GM18517 (cell line): Measurements from ENCODE around the gene SYNPO2.

Source experiments
- ATAC-seq: cut with Tn5 transposase; IDR thresholded peaks from one replicate; pipeline ENCODE4 v1.9.1; 2021; ENCODE audit warnings: mild to moderate bottlenecking, moderate library complexity; ENCODE audit not compliant: unreplicated experiment

SYNPO2 gene, protein sequence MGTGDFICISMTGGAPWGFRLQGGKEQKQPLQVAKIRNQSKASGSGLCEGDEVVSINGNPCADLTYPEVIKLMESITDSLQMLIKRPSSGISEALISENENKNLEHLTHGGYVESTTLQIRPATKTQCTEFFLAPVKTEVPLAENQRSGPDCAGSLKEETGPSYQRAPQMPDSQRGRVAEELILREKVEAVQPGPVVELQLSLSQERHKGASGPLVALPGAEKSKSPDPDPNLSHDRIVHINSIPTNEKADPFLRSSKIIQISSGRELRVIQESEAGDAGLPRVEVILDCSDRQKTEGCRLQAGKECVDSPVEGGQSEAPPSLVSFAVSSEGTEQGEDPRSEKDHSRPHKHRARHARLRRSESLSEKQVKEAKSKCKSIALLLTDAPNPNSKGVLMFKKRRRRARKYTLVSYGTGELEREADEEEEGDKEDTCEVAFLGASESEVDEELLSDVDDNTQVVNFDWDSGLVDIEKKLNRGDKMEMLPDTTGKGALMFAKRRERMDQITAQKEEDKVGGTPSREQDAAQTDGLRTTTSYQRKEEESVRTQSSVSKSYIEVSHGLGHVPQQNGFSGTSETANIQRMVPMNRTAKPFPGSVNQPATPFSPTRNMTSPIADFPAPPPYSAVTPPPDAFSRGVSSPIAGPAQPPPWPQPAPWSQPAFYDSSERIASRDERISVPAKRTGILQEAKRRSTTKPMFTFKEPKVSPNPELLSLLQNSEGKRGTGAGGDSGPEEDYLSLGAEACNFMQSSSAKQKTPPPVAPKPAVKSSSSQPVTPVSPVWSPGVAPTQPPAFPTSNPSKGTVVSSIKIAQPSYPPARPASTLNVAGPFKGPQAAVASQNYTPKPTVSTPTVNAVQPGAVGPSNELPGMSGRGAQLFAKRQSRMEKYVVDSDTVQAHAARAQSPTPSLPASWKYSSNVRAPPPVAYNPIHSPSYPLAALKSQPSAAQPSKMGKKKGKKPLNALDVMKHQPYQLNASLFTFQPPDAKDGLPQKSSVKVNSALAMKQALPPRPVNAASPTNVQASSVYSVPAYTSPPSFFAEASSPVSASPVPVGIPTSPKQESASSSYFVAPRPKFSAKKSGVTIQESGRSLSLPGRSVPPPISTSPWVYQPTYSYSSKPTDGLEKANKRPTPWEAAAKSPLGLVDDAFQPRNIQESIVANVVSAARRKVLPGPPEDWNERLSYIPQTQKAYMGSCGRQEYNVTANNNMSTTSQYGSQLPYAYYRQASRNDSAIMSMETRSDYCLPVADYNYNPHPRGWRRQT

DNA sequence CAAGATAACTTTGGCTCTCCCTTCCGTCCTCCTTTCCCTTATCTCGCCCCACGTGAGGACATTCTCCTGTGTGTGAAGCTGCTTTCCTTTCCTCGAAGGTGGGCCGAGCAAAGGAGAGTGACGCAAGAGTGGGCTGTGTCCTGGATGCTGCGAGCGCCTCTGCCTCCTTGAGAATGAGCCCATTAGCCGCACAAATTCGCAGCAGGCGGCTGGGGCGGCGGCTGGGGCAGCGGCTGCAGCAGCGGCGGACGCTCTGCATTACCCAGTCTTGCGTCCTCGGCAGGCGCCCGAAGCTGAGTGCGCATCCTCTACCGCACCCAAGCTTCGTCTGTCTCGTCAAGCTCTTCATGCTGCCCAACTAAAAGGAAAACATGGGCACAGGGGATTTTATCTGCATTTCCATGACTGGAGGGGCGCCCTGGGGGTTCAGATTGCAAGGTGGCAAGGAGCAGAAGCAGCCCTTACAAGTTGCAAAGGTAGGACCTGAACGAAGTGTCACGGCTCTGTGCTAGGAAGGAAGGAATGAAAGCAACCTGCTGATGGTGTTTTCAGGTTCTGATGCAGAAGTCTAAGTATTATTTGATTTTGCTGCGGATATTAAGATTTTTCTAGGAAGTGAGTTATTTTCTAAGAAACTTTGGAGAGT, at the start of gene SYNPO2:
SYNPO2 (plus strand) TSS at position 189 of the 646 bp plus-strand sequence; CDS start at position 372, 183 bp downstream.
- ATAC-seq, result peak; percentile 66

- no peak for ATAC-seq
These were observed 49.3 kb upstream of the SYNPO2 start for GRCh38 chr4:118839221-118839927.

DNA sequence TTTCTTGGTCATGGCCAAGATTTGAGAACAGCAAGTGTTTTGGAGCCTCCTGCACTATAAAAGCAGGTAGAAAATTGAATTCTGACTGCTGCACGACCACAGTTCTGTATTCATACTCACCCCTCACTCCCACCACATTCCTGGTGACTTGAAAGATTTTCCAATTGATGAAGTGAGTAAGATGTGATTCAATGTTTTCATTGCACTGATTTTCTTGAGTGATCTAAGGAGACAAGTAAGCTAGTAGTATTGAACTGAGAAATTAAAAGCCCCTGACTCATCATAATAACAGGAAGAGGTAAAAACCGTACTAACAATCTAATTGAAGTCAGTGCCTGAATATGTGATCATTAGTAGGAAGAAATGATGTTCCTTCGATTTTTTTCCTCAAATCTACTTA, 46.6 kb upstream of the SYNPO2 start:
- ATAC-seq, result no peak

GRCh38 chr4:118843237-118843636, 45.4 kb upstream of the SYNPO2 start:
- no peak for ATAC-seq

DNA sequence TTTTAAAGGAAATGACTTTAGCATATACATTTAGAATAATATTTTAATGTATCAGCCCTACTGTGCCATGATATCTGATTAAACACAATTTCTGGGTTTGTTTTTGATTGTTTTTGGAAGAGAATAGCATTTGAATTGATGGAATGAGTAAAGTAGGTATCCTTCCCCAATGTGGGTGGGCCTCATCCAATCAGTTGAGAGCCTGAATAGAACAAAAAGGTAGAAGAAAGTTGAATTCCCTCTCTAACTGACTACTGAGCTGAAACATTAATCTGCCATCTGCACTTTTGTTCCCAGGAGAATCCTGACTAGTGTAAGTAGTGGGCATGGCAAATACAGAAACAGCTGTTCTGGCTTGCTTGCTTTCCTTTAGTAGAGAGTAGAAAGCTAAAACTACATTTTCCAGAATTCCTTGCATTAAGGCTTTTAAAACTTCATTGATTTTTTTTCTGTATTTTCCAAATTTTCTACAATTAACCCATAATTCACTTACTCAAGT, 43.1 kb upstream of the SYNPO2 start:
- ATAC-seq, result no peak

DNA sequence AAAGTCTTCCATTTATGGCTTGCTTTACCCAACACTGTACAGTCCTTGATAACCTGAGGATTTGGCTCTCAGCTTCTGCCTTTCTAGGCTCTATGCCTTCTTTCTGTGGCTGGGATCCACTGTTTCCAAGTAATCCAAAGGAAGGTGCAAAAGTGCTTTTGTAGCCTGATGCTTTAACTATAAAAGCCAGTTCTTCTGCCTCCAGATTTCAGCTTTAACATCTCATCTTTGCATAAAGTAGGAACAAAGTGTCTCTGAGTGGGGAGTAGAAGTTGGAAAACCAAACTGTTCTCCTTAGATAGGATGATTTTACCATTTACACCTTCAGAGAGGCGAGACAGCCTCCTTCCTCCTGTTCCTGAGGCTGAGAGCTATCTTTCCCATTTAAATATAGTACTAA, 41.7 kb upstream of the SYNPO2 start:
- no peak for ATAC-seq

DNA sequence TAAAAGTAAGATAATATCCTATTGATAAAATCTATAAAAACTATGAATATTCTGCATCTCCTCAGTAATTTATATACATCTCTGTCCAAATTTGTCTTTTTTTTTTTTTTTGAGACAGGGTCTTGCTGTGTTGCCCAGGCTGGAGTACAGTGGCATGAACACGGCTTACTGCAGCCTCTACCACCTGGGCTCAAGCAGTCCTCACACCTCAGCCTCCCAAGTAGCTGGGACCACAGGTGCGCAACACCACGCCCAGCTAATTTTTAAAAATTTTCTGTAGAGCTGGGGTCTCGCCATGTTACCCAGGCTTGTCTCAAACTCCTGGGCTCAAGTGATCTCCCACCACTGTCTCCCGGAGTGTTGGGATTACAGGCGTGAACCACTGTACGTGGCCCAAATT, 40.4 kb upstream of the SYNPO2 start:
- no peak for ATAC-seq

GRCh38 chr4:118848901-118849300, 39.8 kb upstream of the SYNPO2 start:
- no peak for ATAC-seq

GRCh38 chr4:118849867-118850487, 38.7 kb upstream of the SYNPO2 start:
- ATAC-seq, result no peak

DNA sequence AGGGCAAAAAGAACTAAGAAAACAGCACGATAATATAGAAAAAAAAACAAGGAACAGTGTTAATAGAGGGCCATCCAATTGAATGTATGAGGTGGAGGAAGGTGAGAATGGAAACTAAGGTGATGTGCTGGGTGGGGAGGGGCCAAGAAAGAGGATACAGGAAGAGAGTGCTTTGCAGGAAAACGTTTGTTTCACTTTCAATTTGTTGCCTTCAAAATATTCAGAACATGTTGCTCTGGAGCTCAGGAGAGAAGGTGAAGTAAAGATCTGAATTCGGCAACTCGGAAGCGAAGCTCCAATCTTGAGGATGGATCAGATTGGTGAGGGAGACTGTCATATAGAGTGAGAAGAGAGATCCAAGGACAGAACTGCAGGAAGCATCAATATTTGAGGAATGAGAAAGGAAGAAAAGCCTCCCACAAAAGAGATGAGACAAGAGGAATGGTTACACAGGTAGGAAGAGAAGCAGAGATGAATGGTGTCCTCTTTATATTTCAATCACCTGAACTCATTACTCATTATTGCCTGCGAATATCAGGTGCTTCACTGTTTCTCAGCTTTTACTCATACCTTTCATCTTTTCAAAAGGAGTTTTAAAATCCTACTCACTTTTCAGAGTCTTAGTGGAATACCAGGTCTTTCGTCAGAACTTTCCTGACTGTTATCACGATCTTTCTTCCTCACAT, 38.0 kb upstream of the SYNPO2 start:
- peak; percentile 95 for ATAC-seq

GRCh38 chr4:118857760-118858159, 30.9 kb upstream of the SYNPO2 start:
- no peak for ATAC-seq

GRCh38 chr4:118858779-118859178, 29.9 kb upstream of the SYNPO2 start:
- ATAC-seq, result no peak

GRCh38 chr4:118865091-118865708, 23.5 kb upstream of the SYNPO2 start:
- ATAC-seq, result no peak

DNA sequence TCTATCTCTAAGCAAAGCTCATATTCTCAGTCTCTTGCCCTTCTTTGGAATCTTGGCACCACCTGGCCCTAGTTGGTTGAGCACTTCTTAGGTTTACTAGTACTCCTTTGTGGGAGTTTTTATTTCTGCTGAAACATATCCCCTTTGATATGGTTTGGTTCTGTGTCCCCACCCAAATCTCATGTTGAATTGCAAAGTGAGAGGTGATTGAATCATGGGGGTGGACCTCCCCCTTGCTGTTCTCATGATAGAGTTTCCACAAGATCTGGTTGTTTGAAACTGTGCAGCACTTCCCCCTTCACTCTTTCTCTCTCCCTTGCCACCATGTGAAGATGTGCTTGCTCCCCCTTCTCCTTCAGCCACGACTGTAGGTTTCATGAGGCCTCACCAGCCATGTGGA, 22.2 kb upstream of the SYNPO2 start:
- ATAC-seq, result no peak

- no peak for ATAC-seq
These were observed 21.2 kb upstream of the SYNPO2 start for GRCh38 chr4:118867311-118868067.

- ATAC-seq, result no peak
These were observed 18.8 kb upstream of the SYNPO2 start for GRCh38 chr4:118869808-118870342.

DNA sequence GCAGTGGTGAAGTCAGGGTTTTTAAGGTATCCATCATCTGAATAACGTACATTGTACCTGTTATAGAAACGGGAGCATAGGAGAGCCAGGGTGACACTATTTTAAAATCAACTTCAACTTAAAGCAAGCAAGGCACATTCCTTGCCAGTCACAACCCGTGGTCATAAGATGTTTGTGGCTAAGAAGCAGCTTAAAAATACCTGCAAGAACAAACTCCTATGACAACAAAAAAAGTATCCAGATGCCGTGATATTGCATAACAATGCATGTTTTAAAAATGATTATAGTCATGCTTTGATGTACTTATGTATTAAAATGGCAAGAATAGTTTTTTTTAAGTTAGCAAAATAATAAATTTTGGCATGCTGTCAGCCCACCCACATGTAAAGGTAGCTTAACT, 16.5 kb upstream of the SYNPO2 start:
- ATAC-seq, result no peak
